OCI-LY1 (cell line): ENCODE results near the gene FILIP1.

Experiments used
- EZH2 ChIP-seq: fragments of 200-600 bp; sonication (generic), shearing (Covaris generic); IDR thresholded peaks from 2 replicates; pipeline ENCODE4 v1.8.0; 2017; ENCODE audit warnings: borderline replicate concordance, mixed run types, mild to moderate bottlenecking, antibody characterized with exemption, low read length, moderate library complexity, mixed read lengths
- TF ChIP-seq, protein P1 (sequence below): fragments of 200-600 bp; sonication (generic), shearing (Covaris generic); IDR thresholded peaks from 2 replicates; pipeline ENCODE4 v1.5.1; 2017; ENCODE audit warnings: mild to moderate bottlenecking, antibody characterized with exemption, low read length, moderate library complexity, mixed read lengths

DNA sequence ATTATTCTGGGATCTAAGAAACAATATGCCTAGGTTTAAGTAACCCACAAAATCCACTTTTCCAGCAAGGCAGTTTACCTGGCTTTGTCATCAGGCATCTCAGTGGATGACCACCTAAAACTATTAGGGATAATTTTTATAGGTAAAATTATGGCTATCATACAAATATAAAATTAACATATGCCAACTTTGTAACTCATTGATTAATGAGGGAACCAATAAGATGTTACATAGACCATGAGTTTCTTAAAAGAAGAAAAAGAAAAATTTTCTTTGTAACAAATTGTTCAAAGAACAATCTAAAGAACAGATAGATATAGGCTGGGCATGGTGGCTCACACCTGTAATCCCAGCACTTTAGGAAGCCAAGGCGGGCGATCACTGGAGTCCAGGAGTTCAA lies 49.7 kb upstream of the FILIP1 start:
- TF ChIP-seq, protein P1, sequence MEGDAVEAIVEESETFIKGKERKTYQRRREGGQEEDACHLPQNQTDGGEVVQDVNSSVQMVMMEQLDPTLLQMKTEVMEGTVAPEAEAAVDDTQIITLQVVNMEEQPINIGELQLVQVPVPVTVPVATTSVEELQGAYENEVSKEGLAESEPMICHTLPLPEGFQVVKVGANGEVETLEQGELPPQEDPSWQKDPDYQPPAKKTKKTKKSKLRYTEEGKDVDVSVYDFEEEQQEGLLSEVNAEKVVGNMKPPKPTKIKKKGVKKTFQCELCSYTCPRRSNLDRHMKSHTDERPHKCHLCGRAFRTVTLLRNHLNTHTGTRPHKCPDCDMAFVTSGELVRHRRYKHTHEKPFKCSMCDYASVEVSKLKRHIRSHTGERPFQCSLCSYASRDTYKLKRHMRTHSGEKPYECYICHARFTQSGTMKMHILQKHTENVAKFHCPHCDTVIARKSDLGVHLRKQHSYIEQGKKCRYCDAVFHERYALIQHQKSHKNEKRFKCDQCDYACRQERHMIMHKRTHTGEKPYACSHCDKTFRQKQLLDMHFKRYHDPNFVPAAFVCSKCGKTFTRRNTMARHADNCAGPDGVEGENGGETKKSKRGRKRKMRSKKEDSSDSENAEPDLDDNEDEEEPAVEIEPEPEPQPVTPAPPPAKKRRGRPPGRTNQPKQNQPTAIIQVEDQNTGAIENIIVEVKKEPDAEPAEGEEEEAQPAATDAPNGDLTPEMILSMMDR, result no peak
- no peak for TF ChIP-seq EZH2
